GM21737 (cell line): Measurements from ENCODE around the gene FAM20C.

Experiments used
- ATAC-seq: cut with Tn5 transposase; IDR thresholded peaks from one replicate; pipeline ENCODE4 v1.9.1; 2021; ENCODE audit warnings: mild to moderate bottlenecking, moderate library complexity; ENCODE audit not compliant: unreplicated experiment

The FAM20C gene

DNA sequence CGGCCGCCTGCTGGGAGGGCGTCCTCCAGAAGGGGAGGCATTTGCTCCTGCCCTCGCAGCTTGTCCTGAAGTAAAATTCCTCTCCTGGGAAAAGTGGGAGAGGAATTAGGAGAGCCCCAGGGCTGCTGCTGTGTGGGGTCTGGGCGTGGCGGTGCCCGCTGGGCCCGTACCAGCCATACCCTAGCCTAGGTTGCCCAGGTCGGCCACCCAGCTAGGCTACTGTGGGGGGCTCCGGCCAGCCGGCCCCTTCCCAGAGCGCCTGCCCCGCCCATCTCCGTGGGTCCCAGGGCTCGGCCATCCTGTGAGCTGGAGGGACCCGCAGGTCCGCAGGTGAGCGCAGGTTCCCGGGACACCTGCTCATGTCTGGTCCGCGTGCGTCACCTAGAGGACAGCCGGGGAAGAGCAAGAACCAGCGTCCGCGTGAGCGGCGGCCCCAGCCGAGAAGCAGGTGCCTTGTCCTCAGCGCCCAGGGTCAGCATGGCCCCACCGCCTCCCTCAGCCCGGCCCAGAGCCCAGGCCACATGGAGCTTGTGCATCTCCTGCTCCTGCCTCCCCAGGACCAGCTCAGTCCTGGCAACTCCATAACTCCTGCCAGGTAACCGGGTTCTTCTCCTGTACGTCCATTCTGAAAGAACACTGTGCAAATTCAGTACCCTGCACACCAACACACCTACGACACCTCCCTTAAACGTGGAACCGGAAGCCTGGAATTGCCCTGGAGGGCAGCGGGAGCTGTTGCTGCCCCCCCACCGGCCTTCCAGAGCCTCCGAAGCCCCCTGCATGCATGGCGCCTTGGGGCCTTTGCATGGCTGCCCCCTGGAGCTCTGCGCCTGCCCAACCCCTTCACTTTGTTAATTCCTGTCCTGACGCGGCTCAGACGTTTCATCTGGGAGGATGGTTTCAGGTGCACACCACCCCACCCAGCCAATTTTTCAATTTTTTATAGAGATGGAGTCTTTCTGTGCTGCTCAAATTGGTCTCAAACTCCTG, 74.8 kb downstream of the FAM20C start:
- no peak for ATAC-seq

DNA sequence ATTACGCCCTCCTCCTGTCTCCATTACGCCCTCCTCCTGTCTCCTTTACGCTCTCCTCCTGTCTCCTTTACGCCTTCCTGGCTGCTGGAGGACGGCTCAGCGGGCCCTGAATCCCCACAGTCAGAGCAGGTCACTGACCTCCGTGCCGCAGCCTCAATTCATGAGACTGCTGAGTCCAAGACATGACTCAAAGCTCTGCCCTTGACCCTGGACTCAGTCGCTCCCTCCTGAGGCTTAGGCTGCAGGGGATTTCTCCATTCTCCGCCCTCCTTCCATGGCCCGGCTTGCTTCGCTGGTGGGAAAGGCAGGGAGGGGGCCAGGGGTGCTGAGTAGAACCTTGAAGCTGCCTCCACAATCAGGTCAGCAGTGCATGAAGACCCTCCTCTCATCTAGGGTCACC, 76.6 kb downstream of the FAM20C start:
- ATAC-seq = no peak

DNA sequence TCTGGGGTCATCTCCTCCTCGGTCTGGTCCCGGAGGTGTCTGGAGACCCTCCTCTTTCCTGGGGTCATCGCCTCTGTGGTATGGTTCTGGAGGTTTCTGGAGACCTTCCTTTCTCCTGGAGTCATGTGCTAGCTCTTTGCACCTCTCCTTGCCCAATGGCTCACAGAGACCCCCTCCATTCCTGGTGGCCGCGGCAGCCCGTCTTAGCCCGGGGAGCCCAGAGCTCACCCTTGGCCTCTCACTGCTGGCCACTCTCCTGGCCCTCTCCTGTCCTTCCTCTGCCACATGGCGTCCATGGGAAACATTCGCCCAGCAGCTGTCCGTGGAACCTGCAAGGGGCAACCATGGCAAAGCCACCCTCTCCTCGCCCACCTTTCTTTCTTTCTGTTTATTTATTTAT, 77.3 kb downstream of the FAM20C start:
- no peak for ATAC-seq

DNA sequence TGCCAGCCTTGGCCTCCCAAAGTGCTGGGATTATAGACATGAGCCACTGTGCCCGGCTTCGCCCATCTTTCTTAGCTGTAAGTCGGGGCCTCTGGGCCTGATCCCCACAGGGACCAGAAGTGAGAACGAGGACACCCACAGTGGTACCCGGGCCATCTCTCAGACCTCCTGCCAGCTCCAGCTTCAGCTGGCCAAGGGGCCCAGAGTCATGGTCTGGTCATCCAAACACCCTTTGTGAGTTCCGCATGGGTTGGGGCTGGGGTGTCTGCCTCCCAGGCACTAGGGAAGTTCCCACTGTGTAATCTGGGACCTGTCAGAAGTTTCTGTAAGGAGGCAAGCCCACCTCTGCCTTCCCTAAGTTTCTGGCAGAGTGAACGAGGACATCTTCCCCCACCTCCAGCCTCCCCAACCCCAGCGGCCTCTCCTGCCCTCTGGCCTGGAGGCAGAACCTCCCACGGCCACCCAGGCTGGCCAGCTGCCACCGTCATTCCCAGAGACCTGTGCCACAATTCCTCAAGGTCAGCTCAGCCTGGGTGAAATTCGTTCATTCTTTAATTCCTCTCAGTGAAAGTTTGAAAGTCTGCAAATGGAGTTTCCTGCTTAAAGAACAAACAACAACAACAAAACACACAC, 78.1 kb downstream of the FAM20C start:
- ATAC-seq = no peak

DNA sequence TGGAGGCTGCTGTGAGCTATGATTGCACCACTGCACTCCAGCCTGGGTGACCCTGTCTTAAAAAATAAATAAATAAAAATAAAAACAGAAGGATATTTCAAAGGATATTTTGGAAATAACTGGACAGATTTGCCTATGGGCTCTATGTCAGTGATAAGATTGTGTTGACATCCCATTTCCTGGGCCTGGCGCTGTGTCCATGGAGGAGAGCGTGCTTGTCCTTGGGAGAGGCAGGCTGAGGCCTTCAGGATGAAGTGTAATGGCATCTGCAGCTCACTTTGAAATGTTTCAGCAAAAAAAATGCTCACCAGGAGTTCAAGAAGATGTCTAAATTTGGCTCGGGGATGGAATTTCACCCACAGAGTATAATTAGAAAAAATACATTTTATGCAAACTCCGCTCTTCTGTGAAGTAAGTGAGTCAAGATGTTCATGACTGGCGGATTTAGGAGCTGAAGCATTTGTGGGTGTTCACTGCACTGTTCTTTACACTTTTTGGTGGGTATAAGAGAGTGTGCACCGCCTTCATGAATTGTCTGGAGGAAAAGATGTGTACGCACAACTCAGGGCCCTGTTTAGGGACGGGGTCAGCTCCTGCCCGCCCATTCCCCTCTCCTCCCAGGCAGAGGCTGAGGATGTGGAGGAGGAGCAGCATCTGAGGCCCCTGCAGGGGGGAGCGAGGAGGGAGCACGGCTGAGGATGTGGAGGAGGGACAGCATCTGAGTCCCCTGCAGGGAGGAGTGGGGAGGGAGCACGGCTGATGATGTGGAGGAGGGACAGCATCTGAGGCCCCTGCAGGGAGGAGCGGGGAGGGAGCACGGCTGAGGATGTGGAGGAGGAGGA, 79.1 kb downstream of the FAM20C start:
- no peak for ATAC-seq

DNA sequence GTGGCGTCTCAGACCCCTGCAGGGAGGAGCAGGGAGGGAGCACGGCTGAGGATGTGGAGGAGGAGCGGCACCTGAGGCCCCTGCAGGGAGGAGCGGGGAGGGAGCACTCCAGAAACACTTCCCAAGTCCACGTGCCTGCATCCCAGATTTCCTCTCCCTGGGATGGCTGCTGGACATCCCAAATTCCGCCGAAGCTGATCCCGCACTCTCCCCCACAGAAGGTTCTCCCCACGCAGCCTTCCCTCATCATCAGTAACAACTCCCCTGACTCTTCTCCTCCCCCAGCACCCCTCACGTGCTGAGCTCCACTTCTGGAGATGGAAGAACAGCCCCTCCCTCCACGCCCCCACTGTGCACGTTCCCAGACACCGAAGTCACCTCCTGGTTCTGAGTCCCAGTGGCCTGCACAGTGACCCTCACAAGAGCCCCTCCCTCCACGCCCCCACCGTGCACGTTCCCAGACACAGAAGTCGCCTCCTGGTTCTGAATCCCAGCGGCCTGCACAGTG, 79.8 kb downstream of the FAM20C start:
- ATAC-seq = no peak

DNA sequence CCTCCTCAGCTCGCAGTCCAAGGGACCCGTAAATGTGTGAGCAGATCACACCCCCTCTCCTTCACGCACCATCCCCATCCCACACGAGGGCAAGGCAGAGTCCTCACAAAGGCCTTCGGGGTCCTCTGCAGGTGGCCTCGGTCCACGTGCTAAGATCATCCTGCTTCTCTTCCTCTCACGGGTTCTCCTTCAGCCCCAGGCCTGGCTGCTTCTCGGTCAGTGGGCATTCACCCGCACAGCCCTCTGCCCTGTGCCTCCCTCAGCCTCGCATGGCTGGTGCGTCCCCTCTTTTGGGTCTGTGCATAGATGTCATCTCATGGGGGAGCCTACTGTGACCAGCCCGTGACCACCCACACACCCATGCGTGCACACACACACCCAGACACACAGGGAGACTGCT, 80.3 kb downstream of the FAM20C start:
- ATAC-seq = no peak

DNA sequence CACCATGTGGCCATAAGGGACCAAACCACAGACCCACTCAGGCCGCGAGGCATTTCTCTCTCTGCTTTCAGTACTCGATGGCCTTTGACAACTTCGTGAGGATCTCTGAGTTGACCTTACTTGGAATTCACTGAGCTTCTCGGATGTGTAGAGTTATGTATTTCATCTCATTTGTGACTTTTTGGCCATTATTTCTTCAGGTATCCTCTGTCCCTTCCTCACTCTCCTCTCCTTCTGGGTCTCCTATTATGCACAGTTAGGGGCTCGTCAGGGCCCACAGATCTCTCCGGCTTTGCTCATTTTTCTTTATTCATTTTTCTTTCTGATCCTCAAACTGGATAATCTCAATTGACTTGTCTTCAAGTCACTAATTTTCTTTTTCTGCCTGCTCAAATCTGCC, 81.0 kb downstream of the FAM20C start:
- no peak for ATAC-seq

DNA sequence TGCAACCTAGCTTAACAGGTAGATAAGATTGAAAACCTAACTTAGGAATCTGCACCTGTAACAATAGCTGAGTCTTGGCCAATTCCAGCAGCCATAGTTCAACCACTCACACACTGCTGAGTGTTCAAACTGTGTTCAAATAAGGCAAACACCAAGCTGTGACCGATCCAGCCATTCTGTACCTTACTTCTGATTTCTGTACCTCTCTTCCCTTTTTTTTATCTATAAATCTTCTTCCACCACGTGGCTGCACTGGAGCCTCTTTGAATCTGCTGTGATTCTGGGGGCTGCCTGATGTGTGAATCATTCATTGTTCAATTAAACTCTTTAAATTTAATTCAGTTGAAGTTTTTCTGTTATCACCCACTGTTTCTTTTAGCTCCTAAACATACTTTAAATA, 81.9 kb downstream of the FAM20C start:
- no peak for ATAC-seq

DNA sequence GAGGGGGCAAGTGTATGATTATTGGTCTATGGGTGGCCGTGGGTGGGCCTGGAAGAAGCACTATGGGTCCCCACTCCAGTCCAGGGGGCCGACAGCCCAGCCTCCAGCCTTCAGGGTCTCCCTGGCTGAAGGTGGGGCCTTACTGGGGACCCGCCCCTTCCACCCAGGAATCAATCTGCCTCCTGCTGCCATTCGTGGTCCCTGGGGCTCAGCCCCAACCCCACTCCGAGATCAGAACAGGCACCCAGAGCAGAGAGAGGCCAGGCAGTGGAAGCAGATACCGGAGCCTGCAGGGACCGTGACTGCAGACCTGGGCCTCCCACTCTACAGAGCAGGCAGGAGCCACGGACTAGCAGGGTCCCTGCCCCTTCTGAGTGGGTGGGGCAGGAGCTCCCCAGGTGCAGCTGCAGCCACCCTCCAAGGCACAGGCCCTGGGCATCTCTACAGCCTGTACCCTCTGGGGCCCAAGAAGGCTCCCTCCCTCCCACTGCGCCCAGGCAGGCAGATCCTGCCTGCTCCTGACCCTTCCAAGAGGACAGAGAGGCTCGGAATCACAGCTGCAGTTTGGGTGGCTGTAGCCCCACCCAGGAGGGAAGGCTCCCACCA, 84.0 kb downstream of the FAM20C start:
- ATAC-seq = no peak

DNA sequence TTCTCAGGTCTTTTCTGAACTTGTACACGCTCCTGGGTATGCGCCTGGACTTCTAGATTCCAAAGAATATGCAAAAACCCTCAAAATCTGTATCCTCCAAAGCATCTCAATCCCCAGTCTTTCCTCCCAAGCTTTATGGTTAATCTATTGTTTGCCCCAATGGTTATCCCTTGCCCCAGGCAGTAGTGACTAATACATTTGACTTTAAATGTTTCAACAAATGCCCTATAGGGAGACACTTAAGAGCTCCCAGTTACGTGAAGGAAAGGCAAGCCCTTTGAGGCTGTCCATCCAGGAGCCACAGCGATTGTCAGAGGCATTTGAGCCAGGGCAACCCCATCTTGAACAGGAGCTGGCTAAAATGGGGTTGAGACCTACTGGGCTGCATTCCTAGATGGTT, 84.9 kb downstream of the FAM20C start:
- no peak for ATAC-seq

DNA sequence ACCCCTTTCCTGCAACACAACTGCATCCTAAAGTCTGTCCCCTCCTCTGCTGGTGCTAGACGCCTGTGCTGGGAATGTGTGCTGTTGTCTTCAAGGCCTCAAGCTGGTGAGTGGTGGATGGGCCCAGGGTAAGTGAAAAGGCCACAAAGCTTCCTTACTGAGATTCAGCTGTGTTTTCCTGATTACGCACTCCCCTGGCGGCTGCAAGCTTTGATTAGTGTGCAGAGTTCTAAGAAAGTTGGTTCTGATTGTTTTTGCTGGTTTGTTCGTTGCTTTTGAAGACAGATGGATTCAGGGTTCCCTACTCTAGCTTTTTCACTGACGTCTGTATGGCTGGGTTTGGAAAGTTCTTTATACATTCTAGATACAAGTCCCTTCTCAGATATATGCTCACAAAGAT, 85.7 kb downstream of the FAM20C start:
- no peak for ATAC-seq

DNA sequence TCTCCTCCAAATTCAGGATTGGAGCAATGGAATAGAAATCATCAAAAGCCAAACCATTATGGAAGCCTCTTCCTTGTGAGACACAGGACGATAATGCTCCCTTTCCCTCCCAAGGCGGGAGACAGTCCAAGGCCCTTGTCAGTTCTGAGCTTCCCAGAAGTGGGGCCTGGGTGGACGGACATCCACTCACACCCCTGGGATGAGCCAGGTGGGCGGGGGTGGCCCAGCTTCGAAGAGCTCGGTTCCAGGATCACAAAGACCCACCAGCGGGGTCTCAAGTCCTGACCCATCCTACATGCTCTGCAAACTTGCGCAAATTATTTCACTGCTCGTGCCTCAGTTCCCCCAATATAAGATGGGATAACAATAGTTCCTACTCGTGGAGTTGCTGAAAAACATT, 87.5 kb downstream of the FAM20C start:
- ATAC-seq = no peak

DNA sequence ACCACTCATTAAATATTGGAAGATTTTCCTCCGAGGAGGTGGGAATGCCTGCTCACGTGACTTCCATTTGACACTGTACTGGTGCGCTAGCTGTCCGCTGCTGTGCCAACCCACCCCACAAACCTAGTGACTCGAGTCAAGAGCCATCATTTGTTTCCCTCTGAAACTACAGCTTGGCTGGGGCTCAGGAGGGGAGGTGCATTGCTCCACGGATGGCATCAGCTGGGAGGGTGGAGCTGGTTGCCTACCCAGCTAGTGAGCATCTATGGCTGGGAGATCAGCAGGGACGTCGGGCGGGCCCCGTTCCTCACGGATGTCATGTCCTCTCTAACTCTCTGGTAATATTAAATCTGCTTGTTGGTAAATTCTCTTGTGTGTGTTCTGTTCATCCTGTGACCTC, 88.1 kb downstream of the FAM20C start:
- no peak for ATAC-seq

DNA sequence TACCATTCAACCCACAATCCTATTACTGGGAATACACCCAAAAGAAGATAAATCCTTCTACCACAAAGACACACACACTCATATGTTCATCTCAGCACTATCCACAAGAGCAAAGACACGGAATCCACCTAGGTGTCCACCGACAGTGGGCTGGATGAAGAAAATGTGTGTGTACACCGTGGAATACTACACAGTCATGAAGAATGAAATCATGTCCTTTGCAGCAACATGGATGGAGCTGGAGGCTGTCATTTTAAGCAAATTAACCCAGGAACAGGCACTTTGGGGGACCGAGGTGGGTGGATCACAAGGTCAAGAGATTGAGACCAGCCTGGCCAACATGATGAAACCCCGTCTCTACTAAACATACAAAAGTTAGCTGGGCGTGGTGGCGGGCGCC, 89.3 kb downstream of the FAM20C start:
- no peak for ATAC-seq

DNA sequence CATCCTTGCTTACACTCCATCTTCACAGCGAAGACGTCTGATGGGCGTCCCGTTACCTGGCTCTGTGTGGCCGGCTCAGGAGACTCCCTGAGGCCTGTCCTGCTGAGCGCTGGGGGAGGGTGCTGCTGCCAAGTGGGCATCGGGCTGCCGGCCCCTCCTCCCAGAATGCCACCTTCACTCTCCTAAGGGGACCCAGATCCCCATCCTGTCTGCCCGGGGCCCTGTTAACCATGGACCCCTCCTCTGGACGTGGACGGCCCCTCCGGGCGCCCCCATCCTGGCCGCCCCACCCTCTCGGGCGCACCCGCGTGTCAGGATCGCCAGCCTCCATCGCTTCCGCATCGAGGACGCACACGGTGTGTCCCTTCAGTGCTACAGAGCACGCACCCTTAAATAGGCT, 90.2 kb downstream of the FAM20C start:
- no peak for ATAC-seq

DNA sequence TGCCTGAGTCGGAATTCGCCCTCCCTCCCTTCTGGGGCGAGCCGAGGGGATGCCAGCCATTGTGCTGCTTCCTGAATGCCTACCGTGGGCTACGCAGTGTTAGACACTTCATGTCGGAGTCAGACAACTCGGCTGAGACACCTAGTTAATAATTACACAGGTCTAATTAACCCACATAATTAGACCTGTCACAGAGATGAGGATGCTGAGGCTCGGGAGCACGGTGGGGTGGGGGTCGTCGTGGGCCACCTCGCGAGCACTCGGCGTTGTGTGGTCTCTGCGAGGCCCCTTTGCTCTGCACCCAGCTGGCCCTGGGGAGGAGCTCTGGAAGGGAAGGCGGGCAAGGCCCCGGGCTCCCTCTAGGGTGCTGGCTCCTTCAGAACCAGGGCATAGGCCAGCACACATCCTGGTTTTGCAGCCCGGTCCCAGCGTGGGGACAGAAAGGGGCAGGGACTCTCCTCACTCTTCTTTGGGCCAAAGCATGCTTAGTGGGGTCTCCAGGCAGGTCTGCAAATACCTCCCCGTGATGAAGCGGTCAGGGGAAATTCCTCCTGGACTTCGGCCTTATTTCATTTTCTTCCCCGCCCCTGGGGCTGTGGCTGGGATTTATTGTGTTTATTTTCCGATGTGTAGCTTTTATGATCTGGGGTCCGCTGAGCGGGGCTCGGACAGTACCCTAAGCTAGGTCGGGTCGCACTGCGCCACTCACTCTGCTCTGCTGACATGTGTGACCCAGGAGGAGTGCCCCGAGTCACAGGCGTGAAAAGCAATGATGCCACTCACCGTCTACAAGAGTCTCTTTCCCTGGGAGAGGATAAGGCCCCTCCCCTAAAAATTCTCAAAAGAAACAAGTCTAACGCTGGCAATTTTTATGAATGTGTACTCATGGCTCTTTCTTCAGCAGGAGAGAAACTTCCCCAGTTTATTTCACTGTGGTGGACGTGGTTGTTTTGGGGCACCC, 92.7 kb downstream of the FAM20C start:
- no peak for ATAC-seq

DNA sequence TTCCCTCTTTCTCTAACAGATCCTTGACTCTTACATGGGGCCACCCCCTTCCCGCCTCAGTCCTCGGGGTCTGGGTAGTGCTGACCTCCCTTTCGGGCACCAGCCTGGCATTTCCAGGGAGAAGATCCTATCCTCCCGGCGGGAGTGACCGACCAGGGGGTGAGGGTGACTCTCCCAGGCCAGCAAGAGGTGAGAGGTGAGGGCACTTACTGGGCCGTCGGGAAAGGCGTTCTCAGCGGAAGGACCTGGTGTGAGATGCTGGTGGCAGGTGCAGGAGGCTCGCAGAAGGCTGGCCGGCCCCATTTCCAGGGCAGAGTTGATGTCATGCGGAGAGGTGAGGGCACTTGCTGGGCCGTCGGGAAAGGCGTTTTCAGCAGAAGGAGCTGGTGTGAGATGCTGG, 93.4 kb downstream of the FAM20C start:
- no peak for ATAC-seq

DNA sequence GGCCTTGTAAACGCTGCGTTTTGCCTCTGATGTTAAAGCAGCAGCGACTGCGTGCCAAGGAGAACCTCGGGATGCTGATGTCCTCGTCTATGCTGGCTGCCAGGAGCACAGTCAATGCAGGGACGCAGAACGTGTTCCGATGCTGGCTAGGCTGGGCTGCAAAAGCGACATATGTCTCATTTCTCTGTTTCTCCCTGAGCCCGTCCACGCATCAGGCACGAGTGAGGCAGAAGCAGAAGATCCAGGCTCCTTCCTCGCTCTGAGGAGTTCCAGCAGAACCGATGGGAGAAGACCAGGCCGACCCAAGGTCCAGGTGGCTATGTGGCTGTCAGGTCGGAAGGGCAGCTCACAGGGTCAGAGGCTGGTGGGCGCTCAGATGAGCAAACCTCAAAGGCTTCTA, 93.9 kb downstream of the FAM20C start:
- ATAC-seq = no peak

DNA sequence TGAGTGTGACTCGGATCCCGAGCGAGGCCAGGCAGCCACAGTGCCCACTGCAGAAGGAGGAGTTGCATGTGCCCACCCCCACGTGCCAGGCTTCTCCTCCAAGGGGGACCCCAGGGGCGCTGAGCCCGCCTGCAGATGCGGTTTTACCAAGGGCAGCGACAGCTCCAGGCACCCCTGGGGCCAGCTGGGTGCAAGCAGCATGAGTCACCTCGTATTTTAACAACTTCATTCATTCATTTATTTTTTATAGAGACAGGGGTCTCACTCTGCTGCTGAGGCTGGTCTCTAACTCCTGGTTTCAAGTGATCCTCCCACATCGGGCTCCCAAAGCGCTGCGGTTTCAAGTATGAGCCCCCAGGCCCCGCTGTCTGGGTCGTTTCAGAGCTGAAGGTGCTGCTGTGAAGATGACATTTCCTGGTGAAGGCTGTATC, 96.3 kb downstream of the FAM20C start:
- ATAC-seq = no peak
